GM21825 (cell line): Measurements from ENCODE around the gene PLXNA4.

Experiments
- ATAC-seq: cut with Tn5 transposase; IDR thresholded peaks from one replicate; pipeline ENCODE4 v1.9.1; 2021; ENCODE audit warnings: mild to moderate bottlenecking, moderate library complexity; ENCODE audit not compliant: unreplicated experiment

Gene PLXNA4

DNA sequence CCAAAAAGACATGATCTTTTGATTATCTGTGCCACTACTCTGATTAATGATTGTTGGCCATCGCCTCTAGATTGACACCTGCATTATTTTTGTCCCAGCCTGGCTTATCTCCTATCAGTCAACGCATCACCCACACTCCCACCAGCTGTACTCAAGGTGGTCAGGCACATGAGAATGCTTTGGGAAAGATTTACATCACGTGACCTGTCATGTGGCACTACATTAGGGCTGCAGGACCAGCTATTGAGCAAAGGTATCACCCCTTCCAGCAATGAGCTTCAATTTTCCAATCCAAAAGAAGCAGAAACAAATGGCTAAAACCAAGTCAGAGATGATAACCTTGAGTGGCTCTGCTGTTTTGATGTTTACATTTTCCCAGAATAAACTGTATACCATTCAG lies 204.3 kb downstream of the PLXNA4 start:
- ATAC-seq = no peak

DNA sequence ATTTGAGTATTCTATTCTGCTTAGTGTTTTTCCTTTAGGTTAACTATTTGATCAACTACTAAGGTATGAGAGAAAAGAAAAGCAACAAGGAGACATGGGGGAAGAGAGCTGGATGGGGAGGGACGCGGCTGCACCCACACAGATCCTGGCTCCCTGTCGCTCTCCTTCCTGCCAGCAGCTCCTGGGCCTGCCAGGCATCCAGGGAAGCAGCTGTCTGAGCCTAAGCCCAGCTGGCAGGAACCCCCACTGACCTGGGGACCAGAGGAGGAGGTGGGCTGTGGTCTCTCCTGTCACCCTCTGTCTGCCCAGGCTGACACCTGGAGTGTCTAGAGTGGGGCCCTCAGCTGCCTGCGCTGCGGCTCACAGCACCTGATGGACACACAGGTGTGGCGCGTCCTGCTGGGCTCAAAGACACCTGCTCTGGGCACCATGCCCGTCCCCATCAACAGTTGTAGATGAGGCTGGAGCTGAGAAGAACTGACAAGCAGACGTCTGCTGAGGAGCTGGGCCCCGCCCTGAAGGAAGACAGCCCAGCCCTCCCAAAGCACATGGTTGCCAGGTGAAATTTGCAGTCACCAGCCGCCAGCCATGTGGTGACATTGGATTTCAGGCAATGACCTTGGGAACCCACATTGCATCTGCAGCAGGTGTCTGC lies 207.9 kb downstream of the PLXNA4 start:
- no peak for ATAC-seq

DNA sequence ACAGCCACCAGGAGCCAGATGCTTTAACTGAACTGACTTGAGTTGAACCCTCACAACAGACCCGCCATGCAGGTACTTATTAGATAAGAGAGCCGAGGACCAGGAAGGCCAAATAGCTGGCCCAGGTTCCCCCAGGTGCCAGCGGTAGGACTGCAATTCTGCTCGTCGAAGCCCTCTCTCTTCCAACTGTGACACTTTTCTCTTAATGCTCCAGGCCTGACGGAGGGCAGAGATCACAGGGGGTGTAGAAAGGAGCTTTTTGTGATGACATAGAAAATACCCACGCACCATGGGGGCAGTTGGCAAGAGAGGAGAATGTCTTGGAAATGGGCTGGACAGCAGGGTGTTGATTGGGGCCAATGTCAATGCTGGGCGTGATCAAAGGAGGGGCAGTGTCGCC lies 208.5 kb downstream of the PLXNA4 start:
- ATAC-seq = no peak

DNA sequence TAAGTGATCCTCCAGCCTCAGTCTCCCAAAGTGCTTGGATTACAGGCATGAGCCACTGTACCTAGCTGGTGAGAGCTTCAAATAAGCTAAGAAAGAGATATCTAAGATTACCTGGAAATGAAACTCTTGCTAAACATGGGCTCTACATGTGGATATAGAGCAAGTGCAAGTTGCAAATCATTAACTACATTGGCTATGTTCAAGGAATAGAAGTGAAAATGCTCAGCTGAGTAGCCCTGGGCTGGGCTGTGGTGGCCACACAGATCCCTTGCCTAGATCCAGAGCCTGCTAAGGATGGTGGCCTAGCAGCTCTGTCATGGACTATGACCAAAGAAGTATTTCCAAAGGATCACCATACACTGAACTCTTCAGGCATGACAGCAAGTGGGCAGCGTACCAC lies 209.3 kb downstream of the PLXNA4 start:
- ATAC-seq = no peak

DNA sequence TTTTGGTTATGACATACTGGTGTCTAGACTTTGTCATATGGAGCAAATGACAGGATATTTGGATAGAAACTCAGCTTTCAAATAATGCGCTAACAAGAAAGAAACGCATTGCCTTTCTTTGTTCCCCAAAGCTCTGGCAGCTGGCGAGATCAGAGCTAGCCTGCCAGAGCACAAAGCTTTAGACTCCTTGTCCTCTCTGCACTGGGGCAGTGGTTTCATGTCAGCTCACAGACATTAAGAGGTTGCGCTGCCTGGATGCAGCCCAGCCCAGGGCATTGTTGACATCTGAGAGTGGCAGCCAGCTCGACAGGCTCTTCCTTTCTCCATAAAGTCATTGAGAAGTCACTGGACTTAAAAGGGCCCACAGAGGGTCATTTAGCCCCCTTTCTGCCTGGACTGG lies 212.0 kb downstream of the PLXNA4 start:
- no peak for ATAC-seq

DNA sequence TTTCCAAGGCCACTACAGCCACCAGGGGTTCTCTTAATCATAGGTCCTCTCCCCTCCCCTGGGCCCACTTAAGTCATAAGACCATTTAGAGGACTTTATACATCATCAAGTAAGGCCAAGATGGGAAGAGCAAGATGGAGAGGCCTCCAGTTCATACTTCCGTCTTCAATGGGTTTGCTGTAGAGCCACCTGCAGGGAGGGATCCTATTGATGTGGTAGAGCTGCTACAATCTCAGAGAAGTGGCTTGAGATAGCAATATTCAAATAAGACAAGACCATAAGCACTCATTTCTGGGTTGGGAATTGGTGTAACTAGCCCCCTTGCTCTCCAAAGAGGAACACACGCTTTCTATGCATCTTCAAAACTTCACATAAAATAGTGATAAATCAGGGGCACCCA lies 214.2 kb downstream of the PLXNA4 start:
- no peak for ATAC-seq

DNA sequence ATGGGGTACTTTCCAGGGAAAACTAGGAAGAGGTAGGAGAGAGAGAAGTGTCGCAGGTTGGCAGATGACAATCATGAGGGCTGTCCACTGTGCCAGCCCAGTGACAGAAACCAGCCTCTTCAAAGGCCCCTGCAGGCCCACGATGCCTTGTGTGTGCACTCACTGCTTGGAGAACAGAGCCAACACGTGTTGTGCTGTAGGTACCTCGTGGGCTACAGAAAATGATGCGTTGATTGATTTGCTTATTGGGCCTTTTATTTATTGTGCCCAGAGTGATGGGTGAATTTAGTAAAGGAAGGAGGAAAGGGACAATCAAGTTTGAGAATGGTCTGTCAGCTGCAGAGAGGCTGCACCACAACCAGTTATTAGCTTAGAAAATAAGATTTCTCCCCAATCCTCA lies 215.1 kb downstream of the PLXNA4 start:
- no peak for ATAC-seq

DNA sequence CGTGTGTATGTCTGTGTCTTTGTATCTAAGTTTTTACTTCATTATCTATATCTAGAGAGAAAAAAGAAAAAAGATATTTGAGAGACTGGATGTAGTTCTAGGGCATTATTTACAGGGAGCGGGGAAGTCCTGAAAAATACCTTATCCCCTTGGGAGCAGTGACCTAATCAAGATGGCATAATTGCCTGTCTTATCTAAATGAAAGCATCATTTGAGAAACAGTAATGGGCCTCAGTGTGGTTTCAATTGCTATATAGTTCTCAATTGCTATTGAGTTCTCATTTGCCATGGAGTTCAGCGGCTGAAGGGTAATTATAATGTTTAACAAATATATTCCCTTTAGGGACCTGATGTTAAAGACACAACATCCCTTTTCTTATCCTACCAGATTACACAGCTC lies 216.5 kb downstream of the PLXNA4 start:
- ATAC-seq = no peak

DNA sequence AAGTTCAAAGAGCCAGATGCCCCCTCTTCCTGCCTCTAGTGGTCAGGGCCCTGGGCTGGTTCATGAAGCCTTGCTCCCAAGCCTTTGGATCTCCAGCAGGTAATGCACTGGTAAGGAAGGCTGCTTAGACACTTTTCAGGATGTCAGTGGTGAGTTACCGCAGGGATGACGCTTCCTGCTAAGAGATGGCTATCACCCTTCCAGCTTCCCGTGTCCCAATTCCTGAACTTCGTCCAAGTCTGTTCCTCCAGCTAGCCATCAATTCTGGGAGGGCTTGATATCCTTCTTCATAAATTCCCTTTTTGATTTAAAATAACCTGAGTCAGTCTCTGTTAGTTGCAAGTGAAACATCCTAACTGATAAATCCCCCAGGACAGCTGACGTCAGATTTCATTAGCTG lies 221.2 kb downstream of the PLXNA4 start:
- no peak for ATAC-seq

DNA sequence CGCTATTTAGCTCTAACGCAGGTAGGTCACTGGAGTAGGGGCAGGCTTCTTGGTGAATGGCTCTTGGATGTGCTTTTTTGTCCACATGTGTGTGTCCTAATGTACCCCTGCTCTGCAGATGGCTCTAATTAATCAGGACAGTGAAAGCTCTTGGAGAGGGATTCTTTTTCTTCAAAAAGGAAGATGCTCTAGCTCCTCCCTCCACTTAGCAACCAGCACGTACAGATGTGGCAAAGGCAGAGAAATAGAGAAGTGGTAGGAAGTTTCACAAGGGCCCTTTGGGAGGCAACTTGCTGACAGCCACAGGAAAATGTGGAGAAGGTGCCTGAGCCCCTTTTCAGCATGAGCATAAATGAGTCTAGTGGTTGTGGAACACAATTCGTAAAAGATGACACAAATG lies 221.7 kb downstream of the PLXNA4 start:
- no peak for ATAC-seq

DNA sequence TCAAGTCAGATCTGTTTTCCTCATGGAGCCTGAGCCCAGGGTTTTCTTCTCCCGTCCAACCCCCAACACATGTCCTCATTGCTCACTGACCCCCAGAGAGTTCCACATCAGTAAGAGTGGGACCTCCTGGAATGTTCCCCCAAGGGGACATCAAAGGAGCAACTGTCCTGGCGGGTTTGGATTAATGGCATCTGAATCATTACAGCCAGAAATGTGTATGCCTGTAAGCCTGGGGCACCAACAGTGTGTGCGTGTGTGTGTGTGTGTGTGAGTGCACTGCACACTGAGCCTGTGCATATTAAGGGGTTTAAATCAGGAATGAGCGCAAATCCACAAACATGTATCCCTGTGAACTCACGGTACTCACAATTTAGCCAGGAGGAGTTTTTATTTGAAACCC lies 222.3 kb downstream of the PLXNA4 start:
- no peak for ATAC-seq

DNA sequence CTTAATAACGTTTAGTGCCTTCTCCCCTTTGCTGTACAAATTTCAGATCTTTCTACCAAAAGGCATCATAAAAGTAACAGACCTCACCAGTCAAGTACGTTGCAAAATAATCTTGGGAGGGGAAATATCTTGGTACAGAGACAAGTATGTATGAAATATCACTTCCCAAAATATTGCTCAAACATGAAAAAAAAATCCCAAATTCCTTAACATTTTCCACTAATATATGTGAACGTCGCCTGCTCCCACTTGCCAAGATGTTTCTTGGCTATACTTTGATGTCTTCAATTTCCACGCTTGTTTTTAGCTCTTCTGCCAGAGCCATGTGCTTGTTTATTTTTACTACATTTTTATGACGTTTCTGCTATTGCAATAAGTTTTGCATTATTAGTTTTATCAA lies 223.5 kb downstream of the PLXNA4 start:
- no peak for ATAC-seq

DNA sequence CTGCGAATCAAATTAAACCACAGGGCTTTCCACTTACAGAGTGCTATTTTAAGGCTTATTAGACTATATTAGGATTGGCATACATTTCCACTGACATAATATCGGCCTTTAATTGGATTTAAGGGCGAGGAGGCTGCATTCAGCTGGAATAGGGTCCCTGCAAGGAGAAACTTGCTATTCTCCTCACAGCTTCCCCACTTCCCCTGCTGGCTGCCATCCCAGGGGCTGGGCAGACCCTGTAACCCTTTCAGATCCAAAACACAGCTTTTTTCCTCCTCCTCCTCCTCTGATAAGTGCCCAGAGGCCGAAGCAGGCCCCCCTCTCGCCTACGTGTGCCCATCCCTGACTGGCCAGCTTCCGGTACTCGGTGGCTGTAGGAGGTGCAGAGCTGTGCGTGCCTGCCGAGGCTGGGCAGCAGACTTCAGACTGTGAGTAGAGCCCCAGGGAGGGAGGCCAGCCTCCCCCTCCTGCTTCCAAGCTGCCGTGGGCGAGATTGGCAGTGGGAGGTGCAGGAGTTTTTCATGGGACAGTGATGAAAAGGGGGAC lies 224.2 kb downstream of the PLXNA4 start:
- no peak for ATAC-seq

DNA sequence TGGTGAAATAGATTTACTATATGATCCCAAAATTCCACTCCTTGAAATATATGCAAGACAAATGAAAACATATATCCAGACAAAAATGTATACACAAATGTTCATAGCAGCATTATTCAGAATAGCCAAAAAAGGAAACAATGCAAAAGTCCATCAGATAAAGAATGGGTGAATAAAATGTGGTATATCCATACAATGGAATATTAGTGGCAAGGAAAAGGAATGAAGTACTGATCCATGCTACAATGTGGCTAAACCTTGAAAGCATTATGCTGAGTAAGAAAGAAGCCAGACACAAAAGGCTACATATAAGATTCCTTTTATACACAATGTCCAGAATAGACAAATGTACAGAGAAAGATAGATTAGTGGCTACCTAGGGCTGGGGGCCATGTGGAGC lies 225.5 kb downstream of the PLXNA4 start:
- ATAC-seq = no peak

DNA sequence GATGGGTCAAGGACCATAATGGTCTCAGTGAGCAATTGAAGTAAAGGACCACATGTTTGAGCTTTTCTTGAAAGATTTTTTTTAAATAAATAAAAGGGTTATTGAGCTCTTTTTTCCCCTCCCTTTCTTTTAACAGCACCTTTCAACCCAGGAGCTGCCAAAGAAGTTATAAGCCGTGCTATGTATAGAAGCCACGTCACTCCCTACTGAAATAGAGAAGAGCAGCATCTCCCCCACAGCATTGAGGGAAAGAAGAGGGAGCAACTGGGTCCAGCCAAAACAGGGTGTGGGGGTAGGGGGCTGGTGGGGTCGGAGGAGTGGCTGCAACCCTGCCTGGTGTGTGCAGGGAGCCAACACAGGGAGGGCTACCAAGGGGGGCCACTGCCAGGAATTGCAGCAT lies 227.2 kb downstream of the PLXNA4 start:
- no peak for ATAC-seq

DNA sequence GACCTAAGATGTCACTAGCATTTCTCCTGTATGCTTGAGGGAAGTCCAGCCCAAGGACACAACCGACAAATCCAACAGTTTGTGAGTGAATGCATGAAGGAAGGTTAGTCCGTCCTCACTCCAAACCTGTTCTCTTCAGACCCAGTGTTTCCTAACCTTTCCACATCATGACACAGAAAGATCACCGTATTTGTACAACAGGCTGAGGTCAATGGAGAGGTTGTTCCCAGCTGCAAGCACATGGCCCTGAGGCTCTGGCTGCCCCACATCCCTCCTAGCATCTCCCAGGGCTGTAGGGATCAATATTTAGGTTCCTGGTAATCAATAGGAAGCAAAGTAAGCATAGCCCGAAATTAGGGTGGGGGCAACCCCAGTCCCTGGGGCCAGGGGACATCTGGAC lies 227.9 kb downstream of the PLXNA4 start:
- ATAC-seq = no peak

DNA sequence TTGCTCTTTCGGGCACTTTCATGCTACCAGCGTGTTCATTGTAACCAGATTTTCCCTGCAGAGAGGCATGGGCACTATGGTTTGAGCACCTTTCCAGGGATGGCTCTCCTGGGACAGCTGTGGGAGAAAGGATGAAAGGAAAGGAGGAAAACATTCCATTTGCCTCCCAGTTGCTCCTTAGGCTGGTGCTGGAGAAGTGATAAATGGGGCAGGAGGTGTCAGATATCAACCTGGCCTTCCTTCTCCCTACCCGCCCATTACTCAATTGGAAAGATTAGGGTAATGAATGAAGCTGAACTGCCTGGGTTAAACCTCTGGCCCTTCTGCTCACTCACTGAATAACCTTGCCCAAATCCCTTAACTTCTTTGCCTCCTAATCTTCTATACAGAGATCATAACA lies 228.4 kb downstream of the PLXNA4 start:
- no peak for ATAC-seq

DNA sequence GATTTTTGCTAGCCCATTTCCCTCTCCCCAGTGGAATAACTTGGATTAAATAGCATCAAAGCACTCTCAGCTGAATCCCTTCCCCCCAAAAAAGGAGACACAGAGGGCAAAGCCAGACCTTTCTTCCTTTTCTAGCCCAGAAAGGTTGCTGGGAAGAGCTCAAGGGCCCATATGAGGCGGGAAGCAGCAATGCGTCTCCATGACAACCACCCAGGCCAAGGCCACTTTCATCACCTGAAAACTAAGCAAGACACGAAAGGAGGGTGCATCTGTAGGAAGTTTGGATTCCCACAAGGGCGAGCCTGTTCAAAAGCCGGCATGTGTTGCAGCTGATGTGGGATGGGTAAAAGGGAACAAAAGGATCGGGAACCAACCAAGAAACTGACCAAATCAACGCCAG lies 229.1 kb downstream of the PLXNA4 start:
- ATAC-seq = no peak

DNA sequence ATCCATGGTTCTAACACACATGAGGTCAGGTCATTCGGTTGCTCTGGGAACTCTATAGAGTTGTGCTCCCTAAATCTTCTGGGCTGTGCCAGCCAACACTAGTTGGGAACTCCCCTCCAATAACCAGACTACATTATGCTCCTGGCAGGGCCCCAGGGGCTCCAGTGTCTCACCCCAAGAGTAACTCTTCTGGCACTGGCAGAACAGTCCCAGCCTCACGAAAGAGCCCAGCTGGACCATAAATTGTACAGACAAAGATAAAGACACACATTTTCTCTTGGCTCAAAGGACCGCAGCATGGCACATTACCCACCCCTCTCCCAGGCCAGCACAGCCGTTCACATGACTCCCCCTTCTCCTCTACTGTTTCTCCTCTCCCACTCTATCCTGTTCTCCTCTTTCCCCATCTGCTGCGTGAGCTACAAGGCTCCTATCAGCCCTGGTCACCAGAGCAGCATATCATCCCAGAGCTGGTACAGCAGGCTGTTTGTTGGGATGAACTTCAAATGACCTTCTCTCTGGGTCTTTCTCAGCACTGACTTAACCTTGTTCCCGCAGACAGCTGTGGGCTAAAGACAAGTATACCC lies 230.6 kb downstream of the PLXNA4 start:
- no peak for ATAC-seq

DNA sequence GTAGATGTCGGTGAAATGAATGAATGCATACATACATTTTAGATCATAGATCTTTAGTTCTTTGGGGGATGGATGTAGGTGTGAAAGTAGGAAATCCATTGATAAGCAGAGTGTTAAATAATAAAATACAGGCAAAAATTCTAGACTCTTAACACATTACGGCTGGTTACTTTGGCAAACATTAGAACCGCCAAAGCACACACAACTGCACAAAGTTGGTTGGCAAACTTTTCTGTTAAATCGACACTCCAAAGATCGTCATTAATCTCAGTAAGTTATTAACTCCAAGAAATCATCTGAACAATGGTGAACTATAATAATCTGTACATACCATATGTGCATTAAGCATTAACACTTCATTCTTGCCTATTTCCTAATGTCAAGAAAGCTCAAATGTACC lies 231.2 kb downstream of the PLXNA4 start:
- ATAC-seq = no peak

DNA sequence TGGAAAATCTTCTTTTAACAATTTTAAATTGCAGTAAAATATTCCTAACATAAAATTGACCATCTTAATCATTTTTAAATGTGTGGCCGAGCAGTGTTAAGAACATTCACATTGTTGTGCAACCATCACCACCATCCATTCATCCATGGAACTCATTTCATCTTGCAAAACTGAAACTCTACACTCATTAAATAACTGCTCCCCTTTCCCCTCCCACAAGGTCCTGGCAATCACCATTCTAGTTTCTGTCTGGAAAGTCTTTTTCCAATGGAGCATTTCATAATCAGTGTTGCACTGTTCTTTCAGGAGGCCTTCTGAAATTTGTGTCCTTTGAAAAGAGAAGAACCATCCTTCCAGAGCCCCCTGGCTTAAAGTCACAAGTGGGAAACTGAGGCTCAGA lies 233.1 kb downstream of the PLXNA4 start:
- no peak for ATAC-seq

DNA sequence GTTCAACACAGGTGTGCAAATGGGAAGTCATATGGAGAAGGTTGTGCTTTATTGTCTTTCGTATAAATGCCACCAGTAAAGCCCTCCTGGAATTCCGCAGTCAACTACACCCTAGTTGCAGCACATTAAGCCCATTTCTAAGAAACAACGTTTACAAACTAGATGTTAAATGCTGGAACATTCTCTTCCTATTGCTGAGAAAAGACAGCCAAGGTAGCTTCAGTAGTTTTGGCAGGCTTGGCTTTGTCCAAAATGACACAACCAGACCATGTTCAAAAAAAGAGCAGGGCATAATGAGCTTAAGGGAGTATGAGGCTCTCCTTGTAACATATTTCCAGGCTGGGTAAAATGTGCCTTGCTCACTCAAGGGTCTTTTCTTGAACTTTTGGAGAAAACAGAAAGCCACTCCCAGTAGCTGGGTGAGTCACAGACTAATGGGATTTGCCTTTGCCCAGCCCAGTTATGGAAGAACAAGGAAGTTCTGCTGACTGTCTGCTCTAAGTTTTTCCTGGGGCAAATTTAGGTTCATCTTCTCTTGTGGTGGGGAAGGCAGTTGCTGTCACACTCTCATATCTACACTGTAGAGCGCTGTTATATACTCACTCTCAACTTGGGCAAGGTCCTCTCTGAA lies 238.7 kb downstream of the PLXNA4 start:
- ATAC-seq = no peak
